DND-41 (cell line): ENCODE results near the gene MON1A.
A peak's percentile ranks its signal among the peaks of the same experiment; 100 is the strongest.

Experiments
- ATAC-seq: fragments of 200-7000 bp; cut with Tn5 transposase; 3 replicates; pipeline ENCODE4 v1.9.1; 2021; ENCODE audit warnings: low read depth; ENCODE audit not compliant: insufficient read depth
- DNase-seq: peaks from one replicate; pipeline ENCODE4 v3.0.0-alpha.2; 2020
- H2AFZ ChIP-seq: 2 replicates; pipeline ENCODE4 v1.6.0; 2012; ENCODE audit warnings: low read depth, low read length
- H3K27ac ChIP-seq: 2 replicates; pipeline ENCODE4 v1.5.1; 2012; ENCODE audit warnings: low read length, inconsistent platforms
- H3K27me3 ChIP-seq: fragments of 200-600 bp; sonication (generic); 2 replicates; pipeline ENCODE4 v1.6.0; 2012; ENCODE audit warnings: low read length, mild to moderate bottlenecking, inconsistent platforms; ENCODE audit not compliant: insufficient read depth, poor library complexity
- H3K36me3 ChIP-seq: 2 replicates; pipeline ENCODE4 v1.5.1; 2012; ENCODE audit warnings: low read length, inconsistent platforms; ENCODE audit not compliant: insufficient read depth
- H3K4me1 ChIP-seq: 2 replicates; pipeline ENCODE4 v1.5.1; 2012; ENCODE audit warnings: mild to moderate bottlenecking, low read length; ENCODE audit not compliant: insufficient read depth
- H3K4me2 ChIP-seq: 2 replicates; pipeline ENCODE4 v1.6.0; 2012; ENCODE audit warnings: mild to moderate bottlenecking, moderate library complexity, low read length, inconsistent platforms; ENCODE audit not compliant: insufficient read depth
- H3K4me3 ChIP-seq, 2 experiments: fragments of 200-600 bp in 1 of 2; shearing (Covaris generic) in 1 of 2; 2 replicates each; pipeline ENCODE4 v1.5.1; 2012 to 2016; ENCODE audit warnings: inconsistent platforms in 2 of 2, low read length in 2 of 2, mild to moderate bottlenecking in 2 of 2, low read depth in 1 of 2, moderate library complexity in 1 of 2
- H3K79me2 ChIP-seq: 2 replicates; pipeline ENCODE4 v1.6.0; 2012; ENCODE audit warnings: low read length, inconsistent platforms; ENCODE audit not compliant: insufficient read depth
- H3K9ac ChIP-seq: 2 replicates; pipeline ENCODE4 v1.6.0; 2012; ENCODE audit warnings: low read depth, mild to moderate bottlenecking, inconsistent platforms, low read length, moderate library complexity
- H3K9me3 ChIP-seq: 2 replicates; pipeline ENCODE4 v1.5.1; 2012; ENCODE audit warnings: low read length, moderate library complexity, mild to moderate bottlenecking, inconsistent platforms; ENCODE audit not compliant: insufficient read depth, severe bottlenecking
- H4K20me1 ChIP-seq: 2 replicates; pipeline ENCODE4 v1.6.0; 2012; ENCODE audit warnings: low read length; ENCODE audit not compliant: insufficient read depth
- EZH2 ChIP-seq: IDR thresholded peaks from 3 replicates; pipeline ENCODE4 v1.6.1; 2012; ENCODE audit warnings: borderline replicate concordance, low read depth, mild to moderate bottlenecking, moderate library complexity, low read length, inconsistent platforms; ENCODE audit not compliant: severe bottlenecking
- TF ChIP-seq, protein P1 (sequence below): IDR thresholded peaks from 2 replicates; pipeline ENCODE4 v1.5.1; 2012; ENCODE audit warnings: borderline replicate concordance, low read length, moderate library complexity, mild to moderate bottlenecking; ENCODE audit not compliant: poor library complexity, severe bottlenecking; ENCODE audit errors: extremely low read depth

MON1A gene

DNA sequence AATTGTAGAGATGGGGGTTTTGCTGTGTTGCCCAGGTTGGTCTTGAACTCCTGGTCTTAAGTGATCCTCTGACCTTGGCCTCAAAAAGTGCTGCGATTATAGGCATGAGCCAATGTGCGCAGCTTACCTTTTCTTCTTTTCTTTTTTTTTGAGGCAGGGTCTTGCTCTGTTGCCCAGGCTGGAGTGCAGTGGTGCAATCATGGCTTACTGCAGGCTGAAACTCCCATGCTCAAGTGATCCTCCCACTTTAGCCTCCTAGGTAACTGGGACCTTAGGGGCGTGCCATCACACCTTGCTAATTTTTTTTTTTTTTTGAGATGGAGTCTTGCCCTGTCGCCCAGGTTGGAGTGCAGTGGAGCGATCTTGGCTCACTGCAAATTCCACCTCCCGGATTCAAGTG is 23.3 kb upstream of the MON1A start:
- Histone ChIP-seq H3K36me3 (no peaks in the 10 kb centered on the region), H3K4me1 (no peaks in the 10 kb centered on the region), H3K9ac (no peak overlapping the region), H2AFZ (no peak overlapping the region), H3K4me3 (no peak overlapping the region), H4K20me1 (peaks cover 54% of the 10 kb centered on the region), H3K4me2 (no peak overlapping the region), H3K27ac (no peak overlapping the region), H3K79me2 (peaks cover 98% of the 10 kb centered on the region), H3K27me3 (no peaks in the 10 kb centered on the region), H3K9me3 (no peaks in the 10 kb centered on the region)
- no peak for DNase-seq
- ATAC-seq = no peak
- TF ChIP-seq, protein P1, sequence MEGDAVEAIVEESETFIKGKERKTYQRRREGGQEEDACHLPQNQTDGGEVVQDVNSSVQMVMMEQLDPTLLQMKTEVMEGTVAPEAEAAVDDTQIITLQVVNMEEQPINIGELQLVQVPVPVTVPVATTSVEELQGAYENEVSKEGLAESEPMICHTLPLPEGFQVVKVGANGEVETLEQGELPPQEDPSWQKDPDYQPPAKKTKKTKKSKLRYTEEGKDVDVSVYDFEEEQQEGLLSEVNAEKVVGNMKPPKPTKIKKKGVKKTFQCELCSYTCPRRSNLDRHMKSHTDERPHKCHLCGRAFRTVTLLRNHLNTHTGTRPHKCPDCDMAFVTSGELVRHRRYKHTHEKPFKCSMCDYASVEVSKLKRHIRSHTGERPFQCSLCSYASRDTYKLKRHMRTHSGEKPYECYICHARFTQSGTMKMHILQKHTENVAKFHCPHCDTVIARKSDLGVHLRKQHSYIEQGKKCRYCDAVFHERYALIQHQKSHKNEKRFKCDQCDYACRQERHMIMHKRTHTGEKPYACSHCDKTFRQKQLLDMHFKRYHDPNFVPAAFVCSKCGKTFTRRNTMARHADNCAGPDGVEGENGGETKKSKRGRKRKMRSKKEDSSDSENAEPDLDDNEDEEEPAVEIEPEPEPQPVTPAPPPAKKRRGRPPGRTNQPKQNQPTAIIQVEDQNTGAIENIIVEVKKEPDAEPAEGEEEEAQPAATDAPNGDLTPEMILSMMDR = no peak
- TF ChIP-seq EZH2 = no peak

DNA sequence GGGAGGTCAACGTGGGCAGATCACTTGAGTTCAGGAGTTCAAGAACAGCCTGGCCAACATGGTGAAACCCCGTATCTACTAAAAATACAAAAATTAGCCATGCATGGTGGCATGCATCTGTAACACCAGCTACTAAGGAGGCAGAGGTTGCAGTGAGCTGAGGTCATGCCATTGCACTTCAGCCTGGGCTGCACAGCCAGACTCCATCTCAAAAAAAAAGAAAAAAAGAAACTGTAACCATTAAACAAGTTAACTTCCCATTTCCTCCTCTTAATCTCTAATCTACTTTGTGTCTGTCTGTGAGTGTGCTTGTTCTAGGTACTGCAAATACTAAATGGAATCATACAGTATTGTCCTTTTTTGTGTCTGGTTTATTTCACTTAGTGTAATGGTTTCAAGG is 13.0 kb upstream of the MON1A start:
- ATAC-seq = no peak
- H4K20me1 ChIP-seq = peaks cover 45% of the 10 kb centered on the region

DNA sequence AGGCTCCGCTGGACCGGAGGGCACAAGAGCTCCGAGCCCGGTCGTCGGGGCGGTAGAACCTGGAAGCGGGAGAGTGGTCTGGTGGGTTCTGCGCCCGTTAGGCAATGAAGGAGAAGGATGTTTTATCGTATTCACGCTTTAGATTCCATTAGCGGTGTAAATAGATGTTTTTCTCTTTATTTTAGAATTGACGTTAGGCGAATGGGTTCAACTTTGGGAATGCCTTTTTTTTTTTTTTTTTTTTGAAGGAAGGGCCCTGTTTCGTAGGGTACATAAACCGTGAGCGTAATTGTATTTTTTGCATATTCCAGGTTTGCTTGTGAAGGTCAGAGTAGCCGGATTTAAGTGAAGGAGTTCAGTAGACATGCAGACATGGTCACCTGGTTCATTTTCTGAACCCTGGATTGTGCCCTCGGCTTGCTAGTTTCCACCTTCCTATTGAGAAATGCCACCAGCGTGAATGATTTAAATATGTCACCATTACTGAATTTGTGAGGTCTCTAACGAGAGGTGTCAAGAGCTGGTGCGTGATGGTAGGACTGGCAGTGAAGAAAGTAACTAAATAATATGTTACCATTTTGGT is 11.1 kb upstream of the MON1A start:
- Histone ChIP-seq H3K9me3 (no peaks in the 10 kb centered on the region), H3K4me3 (peak overlapping the region; percentile 96 to 97; a peak in 3 of 4 replicates), H2AFZ (peak overlapping the region; percentile 90), H3K79me2 (peaks cover 58% of the 10 kb centered on the region), H4K20me1 (peaks cover 30% of the 10 kb centered on the region), H3K9ac (peak overlapping the region; percentile 85), H3K27me3 (no peaks in the 10 kb centered on the region), H3K4me1 (peaks cover 30% of the 10 kb centered on the region), H3K27ac (peak overlapping the region; percentile 86), H3K36me3 (peaks cover 17% of the 10 kb centered on the region), H3K4me2 (peak overlapping the region; percentile 78)
- ATAC-seq (no peak), DNase-seq (no peak)
- TF ChIP-seq, protein P1 = no peak
- no peak for TF ChIP-seq EZH2

More for the DNA sequence above, 13.0 kb upstream of the MON1A start:
- Histone ChIP-seq H3K36me3 (peaks cover 23% of the 10 kb centered on the region), H3K4me3 (no peak overlapping the region), H3K9me3 (no peaks in the 10 kb centered on the region), H3K27ac (no peak overlapping the region), H2AFZ (no peak overlapping the region), H3K27me3 (no peaks in the 10 kb centered on the region), H3K9ac (no peak overlapping the region), H3K4me2 (peak overlapping the region; percentile 78; the same call in 1 of the 2 replicates), H3K4me1 (peaks cover 30% of the 10 kb centered on the region), H3K79me2 (peaks cover 76% of the 10 kb centered on the region)
- DNase-seq = no peak
- TF ChIP-seq EZH2 = no peak
- TF ChIP-seq, protein P1 = no peak
